Body of pancreas (tissue), 4 donors: ENCODE measurements around the gene HTR2A.

ENCODE experiments used
- CTCF ChIP-seq, 7 experiments: fragments of 450-650 bp in 4 of 7; fragments of 200-600 bp in 3 of 7; sonication (generic) in 3 of 7; IDR thresholded peaks; one replicate each; pipeline ENCODE4 v1.5.1; 2016 to 2019; ENCODE audit warnings: antibody characterized with exemption in 7 of 7
- POLR2A ChIP-seq, 3 donors: fragments of 450-650 bp; IDR thresholded peaks; one replicate each; pipeline ENCODE4 v1.6.1; 2016; ENCODE audit warnings: antibody characterized with exemption in 3 of 3, mild to moderate bottlenecking in 2 of 3

- TF ChIP-seq CTCF (IDR thresholded peaks at IDR 0.05) = no peak
- TF ChIP-seq POLR2A (IDR thresholded peaks at IDR 0.05) = no peak
These were observed 38.1 kb downstream of the HTR2A start for GRCh38 chr13:46858776-46859175.
